Measurements from ENCODE around the gene KLF4.

DNA sequence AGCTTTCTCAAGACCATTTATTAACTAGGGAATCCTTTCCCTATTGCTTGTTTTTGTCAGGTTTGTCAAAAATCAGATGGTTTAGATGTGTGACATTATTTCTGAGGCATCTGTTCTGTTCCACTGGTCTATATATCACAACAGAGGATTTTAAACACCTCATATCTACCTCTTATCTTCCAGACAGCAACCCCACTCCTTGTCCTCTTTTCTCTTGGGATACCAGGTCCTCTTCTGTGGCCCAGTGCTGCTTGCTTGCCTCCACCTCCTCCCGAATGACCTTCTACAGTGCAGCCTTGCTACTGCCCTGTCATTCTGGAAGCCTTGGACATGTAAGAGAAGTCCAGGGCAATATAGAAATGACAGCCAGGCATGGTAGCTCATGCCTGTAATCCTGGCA lies 30.6 kb upstream of the KLF4 start:
- no peak for TF ChIP-seq POLR2A (IDR thresholded peaks at IDR 0.05)
- TF ChIP-seq, protein P1, sequence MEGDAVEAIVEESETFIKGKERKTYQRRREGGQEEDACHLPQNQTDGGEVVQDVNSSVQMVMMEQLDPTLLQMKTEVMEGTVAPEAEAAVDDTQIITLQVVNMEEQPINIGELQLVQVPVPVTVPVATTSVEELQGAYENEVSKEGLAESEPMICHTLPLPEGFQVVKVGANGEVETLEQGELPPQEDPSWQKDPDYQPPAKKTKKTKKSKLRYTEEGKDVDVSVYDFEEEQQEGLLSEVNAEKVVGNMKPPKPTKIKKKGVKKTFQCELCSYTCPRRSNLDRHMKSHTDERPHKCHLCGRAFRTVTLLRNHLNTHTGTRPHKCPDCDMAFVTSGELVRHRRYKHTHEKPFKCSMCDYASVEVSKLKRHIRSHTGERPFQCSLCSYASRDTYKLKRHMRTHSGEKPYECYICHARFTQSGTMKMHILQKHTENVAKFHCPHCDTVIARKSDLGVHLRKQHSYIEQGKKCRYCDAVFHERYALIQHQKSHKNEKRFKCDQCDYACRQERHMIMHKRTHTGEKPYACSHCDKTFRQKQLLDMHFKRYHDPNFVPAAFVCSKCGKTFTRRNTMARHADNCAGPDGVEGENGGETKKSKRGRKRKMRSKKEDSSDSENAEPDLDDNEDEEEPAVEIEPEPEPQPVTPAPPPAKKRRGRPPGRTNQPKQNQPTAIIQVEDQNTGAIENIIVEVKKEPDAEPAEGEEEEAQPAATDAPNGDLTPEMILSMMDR (IDR thresholded peaks at IDR 0.05), result no peak

Data from testis (tissue), 2 donors.